Ovary (tissue), 9 donors: Measurements from ENCODE around the gene GNG7. TPM values are rescaled to one million over a fixed set of nuclear protein-coding genes. Genes with fewer than 3 reads are reported as not detected.

Experiments used
- DNase-seq, 5 donors: peaks; one replicate each; pipeline ENCODE4 v3.0.0-alpha.2; 2019 to 2020
- H3K27ac ChIP-seq, 2 donors: fragments of 200-600 bp; one replicate each; pipeline versions ENCODE4 v1.5.1 to v1.8.0; 2019 to 2022
- H3K27me3 ChIP-seq: fragments of 200-600 bp; one replicate; pipeline ENCODE4 v1.8.0; 2022
- H3K36me3 ChIP-seq: fragments of 200-600 bp; sonication (generic); one replicate; pipeline ENCODE4 v1.5.1; 2019
- H3K4me1 ChIP-seq: one replicate; pipeline ENCODE4 v1.8.1; 2013; ENCODE audit warnings: mild to moderate bottlenecking, moderate library complexity; ENCODE audit not compliant: insufficient read depth
- H3K4me3 ChIP-seq: fragments of 200-600 bp; sonication (generic); one replicate; pipeline ENCODE4 v1.5.1; 2017
- H3K9me3 ChIP-seq, 2 donors: fragments of 200-600 bp in 1 of 2; sonication (generic) in 1 of 2; one replicate each; pipeline versions ENCODE4 v1.5.1 to v1.8.1; 2013 to 2019; ENCODE audit warnings: mild to moderate bottlenecking in 1 of 2, moderate library complexity in 1 of 2
- CTCF ChIP-seq, 3 donors: fragments of 450-650 bp in 2 of 3; fragments of 200-600 bp in 1 of 3; IDR thresholded peaks; one replicate each; pipeline versions ENCODE4 v1.5.1 to v1.8.0; 2016 to 2022; ENCODE audit warnings: antibody characterized with exemption in 3 of 3, mild to moderate bottlenecking in 1 of 3
- EP300 ChIP-seq: sonication (generic); formaldehyde crosslinking; IDR thresholded peaks from one replicate; pipeline ENCODE4 v1.6.1; 2017; ENCODE audit warnings: antibody characterized with exemption
- POLR2A ChIP-seq: fragments of 450-650 bp; IDR thresholded peaks from one replicate; pipeline ENCODE4 v1.6.1; 2017; ENCODE audit warnings: antibody characterized with exemption, mild to moderate bottlenecking, moderate library complexity
- WGBS, 3 donors: extraction: QIAGEN DNeasy Blood & Tissue Kit in 1 of 3; methylation state at CpG; one replicate each; pipeline versions ENCODE4 v1.1.5 to v1.1.7; 2013 to 2017; 5-methylcytosine and 5-hydroxymethylcytosine counted together
- intact Hi-C, 4 donors: fragments of 100-400 bp; cut with DNase I; formaldehyde crosslinking; loops; one replicate each; pipeline versions ENCODE4 v1.11.0 to v1.15.1; 2022 to 2023
- polyA plus RNA-seq, 2 donors: library from polyadenylated mRNA; stranded (reverse); fragments of 200-250 nt in 1 of 2; fragments of 350-450 nt in 1 of 2; fragmentation: Illumina TruSeq in 1 of 2; extraction: RNeasy Lipid Tissue Mini Kit (QIAGEN cat#74804) in 1 of 2; gene quantifications; one replicate each; pipeline ENCODE4 v1.2.3, GENCODE V29; 2013 to 2014
- total RNA-seq, 7 donors: library from RNA; depleted of rRNA in 2 of 7; stranded (reverse); fragments of >200 nt in 2 of 7; fragmentation: NEBNext Ultra II Directional in 3 of 7; extraction: Animal tissue kit (Norgen Biotek cat#: 25700) in 3 of 7; gene quantifications; one replicate each; pipeline versions ENCODE4 v1.1.0 to v1.2.4, GENCODE V29; 2016 to 2023
- donor health status: DM: no; HTN: no; CAD: no; lungs with moderate emphysema.
- donor health status: DM: no; HTN: no; CAD: no.
- donor health status: Bipolar disorder and iron deficiency.
- donor health status: DM: yes; HTN: yes; CAD: no.
- donor health status: DM: no; HTN: no; CAD: no.
- donor health status: DM: yes; HTN: yes; CAD: no.

The GNG7 gene
- total and polyA plus RNA-seq, 9 donors = 4.1 to 36.3 (median 15.1) TPM

GRCh38 chr19:2536461-2536860, 166.0 kb downstream of the GNG7 start:
- Histone ChIP-seq H3K27me3 (no peaks in the 10 kb centered on the region), H3K27ac (no peak overlapping the region), H3K36me3 (no peaks in the 10 kb centered on the region), H3K4me1 (peaks cover 9% of the 10 kb centered on the region), H3K9me3 (no peaks in the 10 kb centered on the region), H3K4me3 (no peak overlapping the region)
- DNase-seq = no peak
- intact Hi-C loops = no loop called here
- WGBS, 3 donors = 18 to 26% (median 23%) methylated on average over 12 of the region's 12 CpGs
- TF ChIP-seq CTCF (IDR thresholded peaks at IDR 0.05) (no peak), POLR2A (no peak), EP300 (no peak)

DNA sequence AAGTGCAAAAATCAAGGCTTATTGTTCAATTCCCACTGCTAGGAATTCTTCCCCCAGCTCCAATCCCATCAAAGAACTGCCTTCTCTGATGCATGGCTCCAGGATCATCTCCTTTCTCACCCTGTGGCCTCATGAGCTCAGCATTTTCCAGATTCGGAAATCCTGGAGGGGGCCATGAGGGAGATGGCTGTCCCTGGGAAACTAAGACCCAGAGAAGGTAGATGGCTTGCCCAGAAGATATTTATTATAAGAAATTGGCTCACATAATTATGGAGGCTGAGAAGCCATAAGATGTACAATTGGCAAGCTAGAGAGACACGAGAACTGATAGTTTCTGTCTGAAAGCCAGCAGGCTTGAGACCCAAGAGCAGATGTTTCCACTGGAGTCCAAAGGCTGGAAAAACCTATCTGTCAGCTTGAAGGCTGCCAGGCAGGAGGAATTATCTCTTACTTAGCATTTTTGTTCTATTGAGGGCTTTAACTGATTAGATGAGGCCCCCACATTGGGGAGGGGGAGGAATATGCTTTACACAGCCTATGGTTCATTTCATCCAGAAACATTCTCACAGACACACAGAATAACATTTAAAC, 168.0 kb downstream of the GNG7 start:
- Histone ChIP-seq H3K4me1 (peaks cover 4% of the 10 kb centered on the region), H3K36me3 (no peaks in the 10 kb centered on the region), H3K9me3 (no peaks in the 10 kb centered on the region), H3K27ac (no peak overlapping the region), H3K4me3 (no peak overlapping the region), H3K27me3 (no peaks in the 10 kb centered on the region)
- TF ChIP-seq EP300 (no peak), POLR2A (no peak), CTCF (IDR thresholded peaks at IDR 0.05) (no peak)
- intact Hi-C loops = no loop called here
- no peak for DNase-seq
- WGBS, 3 donors = 61 to 87% (median 82%) methylated on average over 2 of the region's 2 CpGs

DNA sequence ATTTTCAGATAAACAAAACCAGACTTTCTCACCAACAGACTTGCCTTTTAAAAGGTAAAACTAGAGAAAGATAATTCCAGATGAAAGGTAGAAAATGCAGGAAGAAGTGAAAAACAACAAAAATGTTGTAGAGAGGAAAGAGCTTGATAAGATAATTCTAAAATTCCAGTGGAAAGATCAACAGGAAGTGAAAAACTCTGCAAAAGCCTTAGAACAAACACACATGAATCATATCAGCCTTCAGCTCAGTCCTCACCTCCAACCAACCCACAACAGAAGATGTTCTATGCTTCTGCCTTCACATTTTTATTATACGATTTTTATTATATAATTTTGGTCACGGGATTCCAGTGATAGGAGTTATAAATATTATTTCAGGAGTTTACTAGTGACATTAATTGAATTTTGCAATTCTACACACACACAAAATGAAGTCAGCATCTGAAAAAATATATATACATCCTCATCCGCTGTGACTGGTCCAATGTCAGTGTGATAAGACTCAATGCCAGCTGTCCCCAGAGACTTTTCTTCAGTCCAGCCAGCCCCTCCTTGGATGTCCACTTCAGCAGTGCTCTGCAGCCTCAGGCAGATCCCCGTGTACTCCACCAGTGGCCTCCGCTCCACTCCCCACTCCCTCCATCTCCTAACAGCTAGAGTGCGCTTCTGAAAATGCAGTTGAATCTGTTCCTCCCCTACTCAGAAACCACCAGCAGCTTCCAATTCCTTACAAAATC, 168.6 kb downstream of the GNG7 start:
- H3K4me1 ChIP-seq = peaks cover 4% of the 10 kb centered on the region
- TF ChIP-seq EP300 (no peak), CTCF (IDR thresholded peaks at IDR 0.05) (no peak), POLR2A (no peak)
- H3K4me3 ChIP-seq = no peak overlapping the region
- 74 to 79% (median 77%) methylated on average over 6 of the region's 6 CpGs for WGBS, 3 donors
- H3K27me3 ChIP-seq = no peaks in the 10 kb centered on the region
- no peaks in the 10 kb centered on the region for H3K36me3 ChIP-seq
- no peak for DNase-seq
- H3K27ac ChIP-seq = no peak overlapping the region
- H3K9me3 ChIP-seq = no peaks in the 10 kb centered on the region
- intact Hi-C loops = no loop called here

- Histone ChIP-seq H3K4me3 (no peak overlapping the region), H3K9me3 (no peaks in the 10 kb centered on the region), H3K27me3 (no peaks in the 10 kb centered on the region), H3K36me3 (no peaks in the 10 kb centered on the region), H3K27ac (no peak overlapping the region), H3K4me1 (peaks cover 4% of the 10 kb centered on the region)
- intact Hi-C loops = no loop called here
- TF ChIP-seq CTCF (IDR thresholded peaks at IDR 0.05) = no peak
- no peak for TF ChIP-seq EP300
- TF ChIP-seq POLR2A = no peak
- 72 to 74% (median 74%) methylated on average over 2 of the region's 2 CpGs for WGBS, 3 donors
- DNase-seq = no peak
Measured at GRCh38 chr19:2533072-2533425, 169.4 kb downstream of the GNG7 start.
